Left renal cortex interstitium (tissue), 4 donors: Measurements from ENCODE around the gene UBA1. TPM values are rescaled to one million over a fixed set of nuclear protein-coding genes. Genes with fewer than 3 reads are reported as not detected.
"Not testable (repeated sequence)": the region's sequence is repeated elsewhere in the genome, so short reads cannot be mapped to it uniquely, and the experiment has no call there.

Experiments used
- DNase-seq, 4 donors: peaks; one replicate each; pipeline ENCODE4 v3.0.0-alpha.2; 2013; ENCODE audit warnings: low read depth in 4 of 4, low spot score in 2 of 4, missing footprints in 1 of 4
- polyA plus RNA-seq, 4 donors: library from polyadenylated mRNA; unstranded; fragments of 120-200 nt; gene quantifications; one replicate each; pipeline ENCODE4 v1.2.1, GENCODE V29; 2013; ENCODE audit not compliant: insufficient read length in 4 of 4

UBA1 gene
- polyA plus RNA-seq, 4 donors, result 207 to 308 (median 252) TPM

DNA sequence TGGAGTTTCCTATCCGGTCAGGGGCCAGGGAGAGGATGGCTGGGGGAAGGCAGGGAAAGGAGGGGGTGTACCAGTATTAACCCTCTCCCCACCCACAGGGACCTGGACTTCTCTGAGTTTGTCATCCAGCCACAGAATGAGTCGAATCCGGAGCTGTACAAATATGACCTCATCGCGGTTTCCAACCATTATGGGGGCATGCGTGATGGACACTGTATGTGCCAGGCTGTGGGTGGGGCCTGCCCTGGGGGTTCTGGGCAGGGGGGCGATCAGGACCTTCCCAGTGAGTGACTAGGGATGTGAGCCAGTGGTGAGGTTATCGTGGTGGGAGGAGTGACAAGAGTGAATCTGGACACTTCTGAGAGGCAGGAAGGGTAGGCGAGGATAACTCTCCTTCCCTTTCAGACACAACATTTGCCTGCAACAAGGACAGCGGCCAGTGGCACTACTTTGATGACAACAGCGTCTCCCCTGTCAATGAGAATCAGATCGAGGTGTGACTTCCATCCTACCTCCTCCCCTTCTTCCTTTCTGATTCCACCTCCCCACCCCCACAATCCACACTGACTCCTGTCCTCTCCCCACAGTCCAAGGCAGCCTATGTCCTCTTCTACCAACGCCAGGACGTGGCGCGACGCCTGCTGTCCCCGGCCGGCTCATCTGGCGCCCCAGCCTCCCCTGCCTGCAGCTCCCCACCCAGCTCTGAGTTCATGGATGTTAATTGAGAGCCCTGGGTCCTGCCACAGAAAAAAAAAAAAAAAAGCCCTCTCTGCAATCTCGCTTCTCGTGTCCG is 53.8 kb downstream of the UBA1 start:
- no peak for DNase-seq

DNA sequence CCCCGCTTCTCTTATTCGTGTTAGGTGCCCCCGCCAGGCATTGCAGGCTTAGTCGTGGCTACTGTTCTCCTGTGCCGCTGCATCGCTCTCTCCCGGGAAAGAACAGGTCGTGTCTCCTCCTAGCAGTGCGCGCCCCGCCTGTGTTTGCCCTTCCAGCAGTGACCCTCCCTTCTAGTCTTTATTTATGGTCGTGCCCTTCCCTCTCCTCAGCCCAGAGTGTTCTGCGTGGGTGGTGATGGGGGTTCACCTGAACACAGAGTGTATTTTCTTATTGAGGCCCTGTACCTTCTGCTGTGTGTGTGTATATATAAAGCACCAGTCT is 54.3 kb downstream of the UBA1 start:
- DNase-seq, result no peak

DNA sequence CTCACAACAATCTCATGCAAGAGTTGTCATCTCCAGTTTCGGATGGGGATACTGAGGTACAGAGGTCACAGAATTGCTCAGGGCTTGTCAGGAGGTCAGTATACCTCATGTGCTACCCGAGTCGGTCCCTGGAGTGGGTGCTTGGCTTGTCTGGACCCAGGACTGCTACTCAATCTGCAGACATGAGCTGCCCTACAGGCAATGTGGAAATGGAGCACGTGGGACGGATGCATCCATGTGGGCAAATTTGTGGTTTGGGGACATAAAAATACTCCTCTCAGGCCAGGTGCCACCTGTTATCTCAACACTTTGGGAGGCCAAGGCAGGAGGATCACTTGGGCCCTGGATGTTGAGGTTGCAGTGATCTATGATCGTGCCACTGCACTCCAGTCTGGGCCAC is 54.9 kb downstream of the UBA1 start:
- DNase-seq, result no peak

DNA sequence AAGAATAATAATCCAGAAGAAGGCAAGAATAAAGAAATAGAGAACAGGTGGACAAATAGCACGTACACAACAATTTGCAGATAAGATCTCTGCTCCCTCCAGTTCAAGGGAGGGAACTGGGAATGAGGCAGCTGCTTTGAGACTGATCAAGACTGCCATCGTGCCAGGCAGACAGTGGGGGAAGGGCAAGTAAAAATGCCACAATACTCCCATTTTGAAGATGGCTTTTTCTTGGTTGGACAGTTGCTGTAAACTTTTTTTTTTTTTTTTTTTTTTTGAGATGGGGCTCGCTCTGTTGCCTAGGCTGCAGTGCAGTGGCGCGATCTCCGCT is 56.4 kb downstream of the UBA1 start:
- no peak for DNase-seq

DNA sequence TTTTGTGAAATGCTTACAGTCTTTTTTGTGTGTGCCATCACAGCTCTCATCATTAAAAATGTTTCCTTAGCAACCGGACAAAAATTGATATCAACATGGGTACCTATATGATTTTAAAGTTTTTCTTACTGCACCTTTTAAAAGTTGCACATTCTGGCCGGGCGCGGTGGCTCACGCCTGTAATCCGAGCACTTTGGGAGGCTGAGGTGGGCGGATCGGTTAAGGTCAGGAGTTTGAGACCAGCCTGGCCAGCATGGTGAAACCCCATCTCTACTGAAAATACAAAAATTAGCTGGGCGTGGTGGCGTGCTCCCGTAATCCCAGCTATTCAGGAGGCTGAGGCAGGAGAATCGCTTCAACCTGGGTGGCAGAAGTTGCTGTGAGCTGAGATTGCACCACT is 64.0 kb downstream of the UBA1 start:
- not testable (repeated sequence) for DNase-seq

Other genes starting within 250 kb of the UBA1 start
- 10 to 100 TPM; 29.6 to 34.9 (median 31.2) TPM for gene RGN, start 115.4 kb upstream of the UBA1 start, polyA plus RNA-seq
- 100 to 1,000 TPM in 2 of 4 donors, 10 to 100 TPM in 2; 90.0 to 132 (median 103) TPM for gene NDUFB11, start 49.1 kb upstream of the UBA1 start, polyA plus RNA-seq
- 10 to 100 TPM; 46.2 to 70.6 (median 60.8) TPM for gene RBM10, start 48.6 kb upstream of the UBA1 start, polyA plus RNA-seq
- gene CDK16, start 24.9 kb downstream of the UBA1 start, polyA plus RNA-seq, result 100 to 1,000 TPM; 100 to 144 (median 125) TPM
- gene USP11, start 39.2 kb downstream of the UBA1 start, polyA plus RNA-seq, result 100 to 1,000 TPM; 124 to 149 (median 141) TPM
- 1 to 10 TPM in 2 of 4 donors, under 1 TPM in 2; 0.67 to 1.2 (median 0.92) TPM for gene ZNF157, start 176.7 kb downstream of the UBA1 start, polyA plus RNA-seq